ENCODE results near the gene FRS2.
A peak's percentile ranks its signal among the peaks of the same experiment; 100 is the strongest.

The FRS2 gene

DNA sequence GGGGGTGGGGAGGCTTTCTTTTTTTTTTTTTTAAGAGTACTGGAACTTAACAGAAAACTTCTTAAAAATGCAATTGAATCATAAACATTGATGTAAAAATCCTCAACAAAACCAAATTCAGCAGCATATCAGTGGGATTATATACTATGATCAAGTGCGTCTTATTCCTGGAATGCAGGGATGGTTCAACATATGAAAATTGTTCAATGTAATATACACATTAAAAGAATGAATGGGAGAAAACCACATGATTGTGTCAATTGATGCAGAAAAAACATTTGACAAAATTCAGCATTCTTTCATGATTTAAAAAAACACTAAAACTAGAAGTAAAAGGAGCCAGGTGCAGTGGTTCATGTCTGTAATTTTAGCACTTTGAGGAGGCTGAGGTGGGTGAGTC lies 73.9 kb downstream of the FRS2 start:
- no peak for DNase-seq

DNA sequence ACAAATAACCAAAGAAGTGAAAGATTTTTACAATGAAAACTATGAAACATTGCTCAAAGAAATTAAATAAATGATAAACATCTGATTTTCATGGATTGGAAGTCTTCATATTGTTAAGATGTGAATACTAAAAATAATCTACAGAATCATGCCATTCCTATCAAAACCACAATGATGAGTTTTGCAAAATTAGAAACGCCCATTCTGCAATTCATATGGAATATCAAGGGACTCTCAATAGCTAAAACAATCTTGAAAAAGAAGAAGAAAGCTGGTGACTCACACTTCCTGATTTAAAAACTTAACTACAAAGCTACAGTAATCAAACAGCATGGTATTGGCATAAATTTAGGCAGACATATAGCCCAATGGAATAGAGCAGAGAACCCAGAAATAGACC lies 74.9 kb downstream of the FRS2 start:
- DNase-seq, result no peak

DNA sequence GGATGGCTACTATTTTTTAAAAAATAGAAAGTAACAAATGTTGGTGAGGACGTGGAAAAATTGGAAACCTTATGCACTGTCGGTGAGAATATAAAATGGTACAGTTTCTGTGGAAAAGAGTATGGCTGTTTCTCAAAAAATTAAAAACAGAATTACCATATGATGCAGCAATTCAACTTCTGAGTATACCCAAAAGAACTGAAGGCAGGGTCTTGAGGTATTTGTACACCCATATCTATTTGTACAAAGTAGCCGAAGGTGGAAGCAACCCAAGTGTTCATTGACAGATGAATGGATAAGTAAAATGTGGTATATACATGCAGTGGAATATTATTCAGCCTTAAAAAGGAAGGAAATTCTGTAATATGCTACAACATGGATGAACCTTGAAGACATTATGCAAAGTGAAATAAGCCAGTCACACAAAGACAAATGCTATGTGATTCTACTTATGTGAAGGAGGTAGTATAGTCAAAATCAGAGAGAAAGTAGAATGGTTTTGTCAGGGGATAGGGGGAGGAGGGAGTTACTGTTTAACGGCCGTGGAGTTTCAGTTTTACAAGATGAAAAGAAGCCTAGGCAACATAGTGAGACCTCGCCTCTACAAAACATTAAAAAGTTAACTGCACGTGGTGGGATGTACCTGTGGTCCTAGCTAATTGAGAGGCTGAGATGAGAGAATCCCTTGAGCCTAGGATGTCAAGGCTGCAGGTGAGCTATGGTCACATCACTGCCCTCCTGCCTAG lies 76.7 kb downstream of the FRS2 start:
- no peak for DNase-seq

DNA sequence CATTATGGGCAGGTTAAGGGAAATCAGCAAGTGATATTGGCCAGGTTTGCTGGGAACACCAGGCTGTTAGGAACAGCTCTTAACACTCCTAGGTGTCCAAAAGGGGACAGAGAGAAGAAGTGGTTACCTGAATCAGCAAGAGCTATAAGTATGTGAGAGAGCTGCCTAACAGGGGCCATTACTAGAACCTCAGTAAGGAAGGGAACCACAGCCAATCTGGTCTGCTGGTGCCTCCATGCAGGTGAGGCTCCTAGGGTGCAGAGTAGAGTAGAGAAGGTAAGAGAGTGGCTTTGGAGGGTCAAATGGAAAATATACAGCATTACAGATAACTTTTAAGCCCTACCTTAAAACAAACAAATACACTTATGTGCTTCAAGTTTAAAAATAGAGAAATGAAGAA lies 78.5 kb downstream of the FRS2 start:
- no peak for DNase-seq

DNA sequence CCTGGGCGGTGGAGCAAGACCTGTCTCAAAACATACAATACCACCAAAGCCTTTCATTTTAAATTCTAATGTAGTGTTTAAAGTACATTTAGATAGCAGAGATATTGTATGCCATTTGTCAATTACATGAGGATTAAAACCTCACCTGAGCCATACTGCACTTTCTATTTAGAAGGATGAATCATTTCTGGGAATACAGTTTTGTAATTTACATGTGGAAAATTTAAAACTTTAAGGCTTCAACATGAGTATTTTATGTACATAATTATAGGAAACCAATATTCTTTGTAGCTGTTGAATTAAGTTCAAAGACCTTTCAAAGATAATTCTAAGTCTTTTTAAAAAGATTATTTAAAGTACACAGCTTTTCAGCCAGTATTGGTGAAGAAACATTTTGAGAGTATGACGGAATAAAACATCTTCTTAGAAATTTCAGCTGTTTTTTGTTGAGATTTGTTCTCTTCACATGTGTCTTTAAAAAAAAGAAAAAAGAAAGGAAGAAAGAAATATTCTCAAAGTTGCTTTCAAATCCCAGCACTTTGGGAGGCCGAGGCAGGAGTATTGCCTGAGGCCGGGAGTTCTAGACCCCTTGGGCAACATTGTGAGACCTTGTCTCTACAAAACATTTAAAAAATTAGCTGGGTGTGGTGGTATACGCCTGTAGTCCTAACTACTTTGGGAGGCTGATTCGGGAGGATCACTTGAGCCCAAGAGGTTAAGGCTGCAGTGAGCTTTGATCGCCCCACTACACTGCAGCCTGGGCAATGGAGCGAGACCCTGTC lies 80.6 kb downstream of the FRS2 start:
- no peak for DNase-seq

DNA sequence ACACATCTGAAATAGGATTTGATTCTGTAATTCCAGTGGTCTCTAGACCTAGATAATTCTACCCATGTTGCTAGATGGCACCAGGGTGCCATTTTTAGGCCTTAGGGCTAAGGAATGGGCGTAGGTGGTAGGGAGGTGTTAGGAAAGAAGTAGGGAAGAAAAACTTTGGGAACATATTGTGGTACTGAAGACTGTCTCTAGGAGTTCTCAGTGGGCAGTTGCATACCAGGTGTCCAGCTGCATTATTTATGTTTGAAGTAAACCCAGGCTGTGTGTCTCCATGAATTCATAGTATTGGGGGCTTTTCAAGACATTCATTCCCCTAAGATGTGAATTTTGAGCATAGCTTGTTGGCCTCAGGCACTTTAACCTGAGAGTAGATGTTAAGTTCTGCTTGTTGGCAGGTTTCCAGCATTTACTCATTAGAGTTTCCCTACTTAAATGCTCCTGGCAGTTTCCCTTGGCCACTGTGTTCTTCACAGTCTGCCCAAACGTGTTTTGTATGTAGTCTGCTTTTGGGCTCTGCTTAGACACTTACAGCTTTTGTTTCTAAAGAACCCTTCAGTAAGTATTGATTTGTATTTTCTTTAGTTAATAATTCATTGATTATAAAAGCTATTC lies 83.5 kb downstream of the FRS2 start:
- peak in 1 of 2 experiments; percentile 11 for DNase-seq

DNA sequence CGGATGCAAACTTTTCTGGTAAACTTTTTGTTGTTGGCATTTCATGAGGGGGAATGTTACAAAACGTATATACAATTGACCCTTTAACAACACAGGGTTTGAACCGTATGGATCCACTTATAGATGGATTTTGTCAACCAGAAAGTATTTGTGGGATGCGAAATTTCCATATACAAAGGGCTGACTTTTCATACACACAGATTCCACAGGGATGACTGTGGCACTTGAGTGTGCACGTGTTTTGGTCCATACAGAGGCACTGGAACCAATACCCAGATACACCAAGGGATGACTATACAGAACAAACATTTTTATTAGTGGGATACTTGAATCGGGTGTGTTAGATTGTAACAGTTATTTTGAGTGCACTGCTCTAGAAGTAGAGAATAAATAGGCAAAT lies 85.3 kb downstream of the FRS2 start:
- DNase-seq, result no peak

DNA sequence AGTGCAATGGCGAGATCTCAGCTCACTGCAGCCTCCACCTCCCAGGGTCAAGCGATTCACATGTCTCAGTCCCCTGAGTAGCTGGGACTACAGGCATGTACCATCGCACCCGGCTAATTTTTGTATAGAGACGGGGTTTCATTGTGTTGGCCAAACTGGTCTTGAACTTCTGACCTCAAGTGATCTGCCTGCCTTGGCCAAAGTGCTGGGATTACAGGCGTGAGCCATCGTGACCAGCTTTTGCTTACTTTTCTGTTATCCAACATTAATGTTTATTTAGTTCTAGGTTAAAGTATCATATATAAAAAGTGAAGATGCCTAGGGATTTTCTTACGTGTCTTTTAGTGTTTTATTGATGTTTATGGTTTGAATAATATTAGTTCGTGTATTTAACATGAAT lies 86.2 kb downstream of the FRS2 start:
- DNase-seq, result no peak

DNA sequence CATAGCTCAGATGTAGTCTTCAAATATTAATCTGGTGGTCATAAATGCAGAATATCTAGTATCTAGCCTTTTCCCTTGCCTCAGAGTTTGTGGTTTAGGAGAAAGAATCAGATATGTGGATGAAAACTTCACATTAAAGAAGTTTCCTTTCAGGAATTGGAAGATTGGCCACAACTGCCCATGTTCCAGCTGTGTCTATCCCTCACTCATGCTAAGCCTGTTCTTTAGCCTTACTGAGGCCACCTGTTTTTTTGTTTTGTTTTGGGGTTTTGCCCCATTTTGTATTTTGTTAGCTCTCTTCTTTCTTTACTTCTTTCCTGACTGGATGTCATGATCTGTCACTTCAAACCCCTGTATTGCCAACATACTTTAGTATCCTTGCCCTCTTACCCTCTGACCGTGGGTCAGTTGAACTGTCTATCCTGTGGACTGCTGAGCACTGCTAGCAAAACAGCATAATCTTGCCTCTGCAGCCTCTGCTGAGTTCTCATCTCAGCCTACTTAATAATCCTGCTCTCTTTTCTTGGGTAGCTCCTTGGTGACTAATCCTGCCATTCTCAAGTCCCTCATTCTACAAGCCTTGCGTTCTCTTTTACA lies 93.1 kb downstream of the FRS2 start:
- no peak for DNase-seq

DNA sequence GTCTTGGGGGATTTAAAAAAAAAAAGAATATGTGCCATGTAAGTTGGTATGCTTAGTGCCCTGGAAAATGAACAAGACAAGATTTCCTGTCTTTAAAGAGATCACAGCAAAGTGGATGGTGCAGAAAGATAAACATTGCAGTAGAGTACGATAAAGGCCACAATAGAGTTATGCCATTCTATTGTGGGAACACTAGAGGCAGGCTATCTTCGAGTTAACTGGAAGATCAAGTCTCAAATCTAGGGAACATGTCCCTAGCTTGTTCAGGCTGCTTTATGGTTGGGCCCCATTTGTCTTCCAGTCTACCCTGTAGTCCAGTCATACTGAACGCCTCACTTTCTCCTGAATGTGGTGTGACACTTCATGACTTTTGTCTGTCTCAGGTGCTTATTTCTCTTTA lies 96.4 kb downstream of the FRS2 start:
- no peak for DNase-seq

DNA sequence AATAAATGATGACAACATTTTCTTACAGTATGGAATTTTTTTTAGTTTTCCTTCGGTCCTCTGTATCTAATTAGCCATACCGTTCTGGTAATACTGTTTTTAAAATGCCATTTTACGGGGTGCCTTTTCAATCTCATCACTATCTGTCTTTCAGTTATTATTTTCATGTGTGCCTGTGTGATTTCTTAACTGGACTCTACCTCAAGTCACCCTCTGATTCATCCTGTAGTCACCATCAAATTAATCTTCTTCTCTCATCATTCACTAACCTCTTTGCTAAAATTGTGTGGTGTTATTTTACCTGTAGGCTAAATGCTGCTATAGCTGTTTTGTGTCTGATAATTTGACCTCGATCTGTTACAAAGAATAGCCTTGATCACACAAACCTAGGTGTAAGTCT lies 99.0 kb downstream of the FRS2 start:
- no peak for DNase-seq

DNA sequence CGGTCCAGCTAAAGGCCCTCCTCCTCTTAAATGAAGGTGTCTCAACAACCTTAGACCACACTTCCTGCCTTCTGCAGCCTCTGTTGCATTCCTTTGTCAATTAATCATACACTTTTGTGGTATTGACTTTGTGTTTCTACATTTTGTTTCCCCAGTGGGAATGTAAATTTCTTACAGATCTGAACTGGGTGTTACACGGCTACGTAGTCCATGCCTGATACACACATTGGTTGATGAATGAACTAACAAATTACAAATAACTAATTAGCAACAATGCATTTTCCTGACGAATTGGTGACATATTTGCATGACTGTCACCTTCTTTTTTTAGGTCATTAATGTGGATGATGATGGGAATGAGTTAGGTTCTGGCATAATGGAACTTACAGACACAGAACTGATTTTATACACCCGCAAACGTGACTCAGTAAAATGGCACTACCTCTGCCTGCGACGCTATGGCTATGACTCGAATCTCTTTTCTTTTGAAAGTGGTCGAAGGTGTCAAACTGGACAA lies 99.9 kb downstream of the FRS2 start:
- DNase-seq, result no peak

DNA sequence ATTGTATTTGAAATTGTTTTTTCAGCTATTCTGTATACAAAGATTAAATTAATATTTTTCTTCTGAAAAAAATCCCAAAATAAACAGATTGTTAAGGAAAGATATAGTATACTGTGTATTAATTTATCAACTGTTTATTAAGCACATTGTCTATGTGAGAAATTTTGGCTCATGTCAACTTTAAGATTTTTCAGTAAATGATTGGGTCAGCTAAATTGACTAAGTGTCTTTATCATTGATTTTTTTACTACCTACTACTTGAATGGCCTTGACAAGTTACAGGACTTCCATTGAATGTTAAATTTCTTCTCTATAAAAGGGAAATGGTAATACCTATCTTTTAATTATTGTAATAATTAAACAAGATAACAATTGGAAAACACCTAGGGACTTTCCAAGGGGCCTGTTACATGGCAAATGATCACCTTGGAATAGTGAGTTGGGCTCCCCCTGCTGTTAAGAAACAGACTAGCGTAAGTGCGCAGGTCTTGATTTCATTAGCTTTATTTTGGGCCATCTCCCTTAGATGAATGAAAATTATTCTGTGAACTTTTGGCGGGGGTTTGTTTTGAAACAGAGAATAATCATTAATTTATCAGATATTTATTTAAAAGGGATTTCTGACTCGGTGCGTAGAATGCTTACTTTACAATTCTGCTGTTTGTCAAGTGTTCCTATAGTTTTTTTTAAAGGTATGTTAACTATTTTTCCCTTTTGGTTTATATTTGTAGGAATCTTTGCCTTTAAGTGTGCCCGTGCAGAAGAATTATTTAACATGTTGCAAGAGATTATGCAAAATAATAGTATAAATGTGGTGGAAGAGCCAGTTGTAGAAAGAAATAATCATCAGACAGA lies 100.6 kb downstream of the FRS2 start:
- DNase-seq, result peak; percentile 4 to 63

DNA sequence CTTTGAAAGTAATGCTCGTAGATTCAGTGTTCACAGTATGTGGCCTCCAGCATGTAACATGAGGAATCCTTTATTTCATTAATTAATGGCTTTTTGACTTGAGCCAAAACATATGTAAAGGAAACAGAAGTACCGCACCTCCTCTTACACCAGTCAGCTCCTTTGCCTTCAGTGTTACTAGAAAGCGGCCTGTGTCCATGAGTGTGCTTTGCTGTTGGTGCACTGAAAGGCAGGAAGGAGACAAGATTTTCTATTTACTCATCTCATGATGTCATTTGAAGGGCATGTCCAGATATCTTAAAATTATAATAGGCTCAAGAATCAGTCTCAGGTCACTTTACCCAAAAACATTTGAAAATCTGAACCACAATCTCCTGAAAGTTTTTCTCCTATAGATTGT lies 105.2 kb downstream of the FRS2 start:
- DNase-seq, result no peak

DNA sequence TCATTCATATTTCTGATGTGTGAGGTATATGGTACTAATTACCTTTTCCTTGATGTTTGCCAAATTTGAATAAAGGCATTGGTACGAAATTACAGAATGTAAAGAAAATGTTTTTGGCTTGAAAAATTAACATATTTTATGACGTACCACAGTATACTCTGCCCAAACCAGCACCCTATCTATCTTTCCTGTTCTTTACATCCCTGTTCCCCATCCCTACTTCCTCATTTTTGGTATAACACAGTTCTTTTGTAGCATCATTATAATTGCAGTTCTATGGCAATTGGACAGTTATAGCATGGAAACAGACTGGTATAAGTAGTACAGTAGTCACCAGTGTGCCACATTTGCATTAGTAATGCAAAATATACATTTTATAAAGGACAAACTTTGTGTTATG lies 108.1 kb downstream of the FRS2 start:
- DNase-seq, result no peak

DNA sequence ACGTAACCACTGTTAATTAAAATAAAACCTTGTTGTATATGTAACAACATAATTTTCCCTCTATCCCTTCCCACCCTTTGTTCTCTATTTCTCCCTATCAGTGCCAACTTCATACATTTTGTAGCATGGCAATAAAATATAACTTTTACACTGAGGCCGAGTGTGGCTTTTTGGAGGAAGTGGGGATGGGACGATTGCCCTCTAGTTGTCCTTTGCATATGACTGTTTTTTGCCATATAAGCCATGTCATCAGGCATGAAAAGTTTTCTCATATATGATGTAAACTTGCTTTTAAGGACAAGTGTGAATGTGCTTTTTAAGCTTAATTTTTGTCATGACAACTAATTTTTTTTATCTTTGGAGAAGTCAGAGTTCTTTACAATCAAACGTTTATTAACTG lies 108.8 kb downstream of the FRS2 start:
- DNase-seq, result no peak

DNA sequence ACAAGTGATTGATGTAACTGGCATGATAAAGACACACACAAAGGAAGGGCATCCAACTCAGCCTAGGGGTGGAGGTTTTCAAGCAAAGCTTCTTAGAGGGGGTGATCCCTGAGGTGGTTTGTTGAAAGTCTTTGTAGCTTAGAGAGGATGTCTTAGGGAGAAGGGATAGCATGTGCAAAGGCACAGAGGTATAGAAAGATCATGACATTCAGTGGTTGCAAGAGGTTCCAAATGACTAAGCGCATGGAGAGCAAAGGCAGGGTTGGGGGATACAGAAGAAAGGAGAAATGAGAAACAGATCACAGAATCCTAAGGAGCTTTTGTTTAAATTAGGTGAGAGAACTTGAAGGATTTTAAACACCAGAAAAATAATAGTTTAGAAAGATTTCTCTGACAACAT lies 109.9 kb downstream of the FRS2 start:
- DNase-seq, result no peak

DNA sequence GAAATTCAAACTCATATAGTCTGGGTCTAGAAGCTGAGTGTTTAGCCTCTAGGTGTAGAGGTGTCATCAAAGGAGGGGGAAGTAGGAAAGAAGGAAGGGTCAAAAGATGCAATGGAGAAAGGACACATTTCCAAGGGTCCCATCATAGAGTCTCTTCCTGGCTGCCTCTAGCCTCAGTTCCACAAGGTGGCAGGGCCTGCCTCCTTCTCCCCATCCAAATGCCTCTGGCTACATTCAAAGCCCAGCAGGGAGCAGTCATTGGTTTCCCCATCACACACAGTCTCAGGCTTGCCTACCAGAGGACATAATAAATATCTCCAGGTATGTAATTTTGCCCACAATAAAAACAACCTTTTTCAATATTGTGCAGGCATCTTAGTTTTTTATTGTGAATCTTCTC lies 113.0 kb downstream of the FRS2 start:
- DNase-seq, result no peak

DNA sequence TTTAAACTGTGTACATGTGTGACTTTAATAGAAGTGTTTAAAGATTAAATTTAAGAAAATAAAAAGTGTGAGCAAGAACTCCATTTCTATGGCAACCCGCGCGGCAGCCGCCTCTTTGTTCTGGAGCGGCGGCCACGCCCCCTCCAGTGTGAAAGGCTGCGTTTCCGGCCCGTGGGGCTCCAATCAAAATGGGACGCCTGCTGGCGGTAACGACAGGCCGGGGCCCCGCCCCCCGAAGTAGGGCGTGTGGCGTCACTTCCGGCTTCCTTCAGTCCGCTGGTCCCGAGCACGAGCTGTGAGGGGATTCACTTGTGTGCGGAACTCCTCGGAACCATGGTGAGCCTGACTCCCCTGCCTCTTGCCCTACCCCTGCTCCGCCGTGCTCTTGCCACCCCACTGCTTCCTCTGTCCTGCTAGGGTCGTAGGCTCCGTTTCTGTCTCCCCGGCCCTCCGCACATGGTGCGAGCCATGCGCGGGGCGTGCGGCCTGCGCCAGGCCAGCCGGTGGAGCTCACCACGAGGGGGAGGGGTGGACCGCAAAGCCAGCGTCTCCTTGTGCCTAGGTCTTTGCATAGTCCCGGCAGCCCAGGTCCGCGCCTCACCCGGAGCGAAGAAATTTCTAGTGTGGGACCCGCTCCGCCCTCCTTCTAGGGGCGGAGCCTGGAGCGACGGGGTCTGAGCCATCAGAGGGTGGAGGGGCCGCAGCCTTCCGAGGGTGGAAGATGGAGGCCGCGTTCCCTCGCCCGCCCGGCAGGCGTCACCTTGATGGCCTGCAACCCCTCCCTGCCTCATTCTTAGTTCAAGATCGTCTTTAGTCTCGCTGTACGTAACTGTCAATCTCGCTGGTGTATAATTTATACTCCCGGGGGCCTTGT lies 115.2 kb downstream of the FRS2 start, which contains the start of gene CCT2:
TSS of gene CCT2 (plus strand) at position 271 of the 874 bp plus-strand sequence. CDS start at position 334, 63 bp downstream.
- DNase-seq, result peak; percentile 92 to 97

DNA sequence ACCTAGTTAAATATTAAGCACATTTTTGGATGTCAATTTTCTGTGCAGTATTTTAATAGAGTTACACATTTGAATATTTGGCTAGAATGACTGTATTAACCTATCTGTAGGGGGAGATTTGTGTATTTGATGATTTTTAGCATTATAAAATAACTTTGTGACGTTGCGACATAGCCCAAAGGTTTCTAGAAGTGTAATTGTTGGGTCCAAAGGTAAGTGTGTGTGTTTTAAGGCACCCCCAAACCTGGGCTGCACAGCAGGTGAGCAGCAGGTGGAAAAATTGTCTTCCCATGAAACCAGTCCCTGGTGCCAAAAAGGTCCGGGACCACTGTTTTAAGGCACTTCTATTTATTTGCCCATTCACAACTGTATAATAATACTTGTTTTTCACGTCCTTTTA lies 118.3 kb downstream of the FRS2 start:
- no peak for DNase-seq

DNA sequence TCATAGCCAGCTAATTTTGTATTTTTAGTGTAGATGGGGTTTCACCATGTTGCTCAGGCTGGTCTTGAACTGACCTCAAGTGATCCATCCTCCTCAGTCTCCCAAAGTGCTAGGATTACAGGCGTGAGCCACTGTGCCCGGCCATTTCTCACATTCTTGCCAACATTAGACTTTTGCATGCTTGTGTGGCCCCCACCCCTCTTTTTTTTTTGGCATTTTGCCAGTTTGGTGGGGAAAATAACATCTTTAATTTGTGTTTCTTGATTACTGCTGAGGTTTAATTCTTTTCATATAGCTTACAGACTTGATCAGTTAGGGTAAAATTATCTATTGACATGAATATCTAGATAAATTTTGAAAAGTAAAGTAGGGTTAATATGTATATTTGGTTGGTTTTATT lies 118.9 kb downstream of the FRS2 start:
- DNase-seq, result no peak

Measured in NCI-H187 (cell line).